HG02571 (cell line): ENCODE results near the gene FXYD6.
"Not testable (repeated sequence)": the region's sequence is repeated elsewhere in the genome, so short reads cannot be mapped to it uniquely, and the experiment has no call there.

Experiments
- ATAC-seq: cut with Tn5 transposase; IDR thresholded peaks from one replicate; pipeline ENCODE4 v1.9.1; 2021; ENCODE audit warnings: mild to moderate bottlenecking, moderate library complexity; ENCODE audit not compliant: unreplicated experiment

Gene FXYD6

DNA sequence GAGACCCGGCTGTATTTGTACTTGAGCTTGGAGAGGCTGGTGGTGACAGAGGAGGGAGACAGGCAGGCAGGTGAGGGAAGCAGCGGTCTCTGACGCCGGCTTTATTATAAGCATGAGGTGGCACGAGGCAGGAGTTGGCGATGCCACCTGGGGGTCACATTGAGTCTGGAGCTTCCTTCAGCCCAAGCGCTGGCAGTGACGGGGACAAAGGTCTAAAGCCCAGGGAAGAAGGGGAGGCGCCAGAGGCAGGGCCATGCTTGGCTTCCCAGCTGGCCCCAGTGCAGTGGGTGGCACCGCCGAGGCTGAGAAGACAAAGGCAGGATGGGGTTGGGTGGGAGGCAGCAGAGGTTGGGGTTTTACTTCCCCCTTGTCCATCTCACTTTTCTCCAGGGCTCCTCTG is 56.4 kb downstream of the FXYD6 start:
- ATAC-seq = no peak

DNA sequence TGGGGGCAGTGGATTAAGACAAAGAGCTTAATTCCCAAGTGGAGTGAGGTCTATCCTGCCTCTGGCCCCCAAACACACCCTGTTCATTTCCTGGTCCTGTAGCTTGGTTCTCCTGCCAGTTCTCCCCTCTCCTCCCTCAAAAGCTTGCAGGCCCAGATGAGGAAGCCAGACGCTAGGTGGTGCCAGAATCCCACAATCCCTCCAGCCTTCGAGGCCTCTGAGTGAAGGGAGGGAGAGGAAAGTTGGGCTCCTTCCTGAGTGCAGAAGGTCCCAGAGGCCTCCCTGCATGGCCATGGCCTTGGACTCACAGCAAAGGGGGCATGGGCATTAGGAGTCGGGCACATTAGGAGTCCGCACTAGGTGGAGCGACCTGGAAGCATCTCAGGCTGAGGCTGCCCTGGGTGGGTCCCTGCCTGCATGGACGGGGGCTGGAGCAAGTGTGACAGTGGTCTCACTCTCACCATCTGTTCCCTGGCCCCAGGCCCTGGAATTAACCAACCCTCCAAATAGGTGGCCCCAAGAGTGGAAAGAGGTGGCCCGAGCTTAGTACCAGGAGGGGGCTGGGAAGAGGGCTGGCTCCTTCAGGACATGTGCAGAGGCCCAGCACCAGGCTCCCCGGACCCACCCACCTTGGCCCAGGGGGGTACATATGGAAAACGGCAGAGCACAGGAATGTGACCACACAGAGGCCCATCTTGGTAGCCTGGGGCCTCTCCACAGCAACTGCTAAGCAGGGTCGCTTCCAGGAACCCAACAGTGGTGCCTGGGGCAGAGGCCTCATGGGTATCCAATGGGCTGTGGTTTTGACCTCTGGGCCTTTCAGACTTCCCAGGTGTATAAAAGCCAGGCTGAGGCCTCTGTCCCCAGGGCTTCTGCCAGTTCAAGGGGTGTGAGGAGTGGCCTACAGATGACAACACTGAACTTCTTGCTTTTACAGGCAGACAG is 57.1 kb downstream of the FXYD6 start:
- no peak for ATAC-seq

DNA sequence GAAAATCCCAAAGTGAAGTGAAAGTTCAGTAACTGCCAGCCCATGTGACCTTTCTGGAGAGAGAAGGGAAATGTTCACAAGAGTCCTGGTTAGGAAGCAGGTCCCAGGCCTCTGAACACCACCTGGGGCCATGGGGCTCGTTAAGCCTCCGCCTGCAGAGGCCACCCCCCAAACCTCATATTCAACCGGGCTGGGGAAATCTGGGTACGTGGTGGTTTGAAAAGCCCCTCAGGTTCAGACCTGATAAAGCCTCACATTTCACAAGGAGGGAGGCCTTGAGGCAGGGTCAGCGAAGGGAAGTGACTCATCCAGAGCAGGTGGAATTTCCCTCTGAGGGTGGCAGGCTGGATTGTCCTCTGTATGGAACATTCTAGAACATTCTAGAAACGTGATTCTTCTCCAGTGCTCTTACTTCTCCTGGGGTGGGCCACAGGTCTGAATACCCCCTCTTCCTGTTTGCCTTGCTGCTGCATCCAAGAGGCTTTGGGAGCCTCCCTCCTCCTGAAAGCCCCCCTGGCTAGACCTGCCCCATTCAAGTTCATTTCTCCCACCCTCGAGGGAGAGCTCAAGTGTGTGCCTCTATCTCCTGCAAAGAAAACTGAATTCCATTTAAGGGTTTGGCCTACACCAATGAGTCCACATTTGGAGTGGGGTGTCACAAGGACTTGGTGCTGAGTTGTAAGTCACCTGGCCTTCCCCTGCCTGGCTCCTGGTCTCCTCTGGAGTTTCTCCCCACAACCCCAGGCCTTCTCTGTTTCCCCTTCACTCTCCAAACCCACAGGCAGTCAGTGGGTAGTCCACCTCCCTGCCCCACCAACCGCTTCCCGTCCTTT is 58.2 kb downstream of the FXYD6 start:
- no peak for ATAC-seq

DNA sequence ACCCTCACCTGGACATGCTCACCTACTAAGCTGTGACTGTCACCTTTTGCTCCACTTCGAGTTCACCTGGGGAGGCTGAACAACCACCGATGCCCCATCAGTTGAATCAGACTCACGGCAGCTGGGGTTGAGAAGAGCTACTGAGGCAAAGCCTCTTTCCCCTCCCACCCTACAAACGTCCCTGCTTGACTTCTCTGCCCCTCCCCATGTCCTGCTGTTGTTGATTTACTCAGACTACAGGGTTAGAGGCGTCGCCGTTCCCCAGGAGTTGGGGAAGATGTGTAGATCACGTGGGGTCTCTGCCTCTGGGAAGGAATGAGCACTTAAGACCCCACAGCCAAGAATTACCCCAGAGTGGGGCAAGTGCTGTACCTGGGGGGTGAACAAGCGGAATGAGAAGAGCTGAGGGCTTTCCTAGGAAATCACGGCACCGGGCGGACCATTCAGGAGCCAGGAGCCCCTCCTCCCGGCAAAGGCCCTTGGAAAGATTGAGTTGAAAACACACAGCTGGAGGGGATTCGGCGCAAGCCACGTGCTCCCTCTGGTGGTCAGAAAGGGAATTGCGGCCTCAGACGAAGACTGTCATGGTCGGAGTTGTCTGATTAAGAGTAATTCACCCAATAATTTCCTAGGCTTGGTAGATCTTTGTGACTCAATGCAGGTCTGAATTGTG is 59.0 kb downstream of the FXYD6 start:
- no peak for ATAC-seq

DNA sequence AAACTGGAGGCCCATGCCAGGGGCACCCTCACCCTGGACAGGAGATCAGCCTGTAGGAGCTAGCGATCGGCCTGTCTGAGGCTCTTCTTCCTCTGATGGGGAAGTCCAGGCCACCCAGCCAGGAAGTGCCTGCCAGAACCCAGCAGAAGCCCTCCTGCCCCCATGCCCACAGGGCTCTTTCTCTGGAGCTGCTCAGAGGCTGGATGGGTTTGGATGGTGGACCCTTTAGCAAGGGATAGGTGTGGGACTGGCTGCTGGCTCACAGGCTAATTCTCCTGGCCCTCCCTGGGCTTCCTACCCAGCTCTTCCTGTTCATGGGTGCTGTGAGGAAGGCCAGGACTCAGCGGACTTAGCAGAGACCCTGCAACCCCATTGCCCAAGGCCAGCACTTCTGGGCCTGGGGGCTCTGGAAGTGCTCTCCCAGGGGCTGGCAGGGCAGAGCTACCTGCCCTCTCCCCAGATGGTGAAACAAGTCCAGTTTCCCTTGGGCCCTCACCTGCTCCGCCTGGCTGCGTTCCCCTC is 59.6 kb downstream of the FXYD6 start:
- ATAC-seq = no peak

DNA sequence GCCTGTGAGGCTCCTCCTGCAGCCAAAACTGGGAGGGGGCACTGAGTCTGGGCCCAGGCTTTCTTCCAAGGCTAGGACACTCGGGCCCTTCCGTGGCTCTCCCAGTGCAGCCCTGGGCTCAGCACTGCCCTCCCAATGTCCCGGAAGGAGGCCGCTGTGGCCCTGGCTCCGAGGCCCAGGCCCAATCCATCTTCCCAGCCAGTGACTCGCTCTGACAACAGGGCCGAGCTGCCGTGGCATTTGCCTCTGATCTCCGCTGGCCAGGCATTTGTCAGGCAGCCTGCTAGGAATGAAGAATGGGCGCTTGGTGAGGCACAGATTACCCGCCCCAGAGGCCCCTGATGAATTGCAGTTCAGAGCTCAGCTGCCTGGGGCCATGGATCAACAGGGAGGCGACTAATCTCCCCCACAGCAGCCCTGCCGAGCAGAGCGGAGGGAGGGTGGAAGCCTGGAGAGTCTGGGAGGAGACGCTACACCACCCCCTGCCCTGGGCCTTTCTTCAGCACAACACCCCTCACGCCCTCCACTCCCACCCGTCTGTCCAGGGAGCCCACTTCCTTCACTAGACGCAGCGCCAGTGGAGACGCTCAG is 60.2 kb downstream of the FXYD6 start:
- ATAC-seq = no peak

DNA sequence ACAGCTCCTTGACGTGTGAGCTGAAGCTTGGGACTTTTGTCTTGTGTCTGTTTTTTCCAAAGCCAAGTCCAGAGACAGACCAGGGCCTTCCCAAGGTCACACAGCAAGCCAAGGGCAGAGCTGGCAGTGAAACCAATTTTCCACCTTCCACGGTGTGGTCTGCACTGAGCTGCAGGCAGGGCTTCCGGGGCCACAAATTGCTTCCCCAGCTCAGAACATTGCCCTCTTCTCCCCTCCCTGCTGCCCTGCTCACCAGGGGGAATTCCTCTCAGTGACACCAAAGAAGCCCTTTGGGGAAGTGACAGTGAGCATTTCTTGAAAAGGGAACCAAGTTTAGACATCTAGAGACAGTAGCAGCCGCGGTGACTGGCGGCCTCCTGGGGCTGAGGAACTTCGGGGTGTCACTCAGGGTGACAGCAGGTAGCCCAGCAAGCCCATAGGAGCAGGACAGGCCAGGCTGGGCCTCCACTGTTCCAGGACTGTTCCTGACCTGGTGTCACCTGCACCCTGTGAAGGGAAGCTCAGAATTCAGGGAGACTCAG is 61.1 kb downstream of the FXYD6 start:
- ATAC-seq = peak; percentile 69

DNA sequence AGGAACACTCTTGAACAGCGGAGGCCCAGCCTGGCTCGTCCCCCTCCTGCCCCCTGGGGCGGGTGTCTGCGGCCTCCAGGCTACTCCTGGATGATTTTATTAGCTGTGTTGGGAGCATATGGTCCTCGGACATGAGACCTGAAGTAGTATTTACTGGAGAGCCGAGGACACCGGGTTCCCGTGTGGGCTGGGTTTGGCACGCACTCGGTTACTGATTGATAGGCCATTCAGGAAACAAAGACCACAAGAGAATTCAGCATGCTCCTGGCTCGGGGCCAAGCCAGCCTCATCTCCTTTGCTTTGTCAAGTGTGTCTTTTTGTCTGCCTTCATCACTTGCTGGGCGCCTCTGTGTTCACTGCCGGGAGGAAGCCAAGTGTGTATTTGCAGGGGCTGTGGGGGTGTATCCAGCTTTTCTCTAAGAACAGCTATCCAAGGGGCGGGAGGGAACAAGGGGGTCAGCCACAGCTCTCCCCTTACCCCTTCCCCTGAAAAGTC is 61.6 kb downstream of the FXYD6 start:
- peak; percentile 41 for ATAC-seq

DNA sequence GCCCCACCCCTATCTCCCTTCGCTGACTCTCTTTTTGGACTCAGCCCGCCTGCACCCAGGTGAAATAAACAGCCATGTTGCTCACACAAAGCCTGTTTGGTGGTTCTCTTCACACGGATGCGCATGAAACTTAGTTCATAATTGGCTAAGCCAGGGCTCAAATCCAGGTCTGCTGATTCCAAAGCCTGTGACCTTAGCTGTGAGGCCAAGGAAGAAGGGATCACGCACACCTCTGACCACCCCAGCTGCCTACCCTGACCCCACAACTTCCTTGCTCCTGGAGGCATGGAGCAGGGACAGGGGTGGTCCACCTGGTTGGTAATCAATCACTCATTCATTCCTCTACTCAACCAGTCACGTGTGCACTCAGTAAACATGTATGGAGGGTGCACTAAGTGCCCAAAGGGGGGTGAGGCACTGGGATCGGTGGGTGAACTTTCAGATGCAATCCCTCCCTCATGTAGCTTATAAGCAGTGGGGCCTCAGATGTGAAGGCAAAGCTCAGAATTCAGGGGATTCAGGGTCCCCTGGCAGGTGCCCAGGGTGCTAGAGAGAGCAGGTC is 62.2 kb downstream of the FXYD6 start:
- no peak for ATAC-seq

DNA sequence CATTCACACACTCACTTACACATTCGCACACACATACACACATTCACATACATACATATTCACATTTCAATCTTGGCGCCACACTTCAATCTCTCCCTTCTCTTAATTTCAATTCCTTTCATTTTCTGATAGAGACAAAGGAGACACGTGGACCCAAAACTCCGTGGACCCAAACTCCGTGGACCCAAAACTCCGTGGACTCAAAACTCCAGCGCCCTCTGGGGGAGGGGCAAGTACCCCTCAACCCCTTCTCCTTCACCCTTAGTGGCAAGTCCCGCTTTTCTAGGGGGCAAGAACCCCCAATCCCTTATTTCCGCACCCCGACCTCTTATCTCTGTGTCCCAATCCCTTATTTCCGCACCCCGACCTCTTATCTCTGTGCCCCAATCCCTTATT is 66.4 kb downstream of the FXYD6 start:
- ATAC-seq = not testable (repeated sequence)

DNA sequence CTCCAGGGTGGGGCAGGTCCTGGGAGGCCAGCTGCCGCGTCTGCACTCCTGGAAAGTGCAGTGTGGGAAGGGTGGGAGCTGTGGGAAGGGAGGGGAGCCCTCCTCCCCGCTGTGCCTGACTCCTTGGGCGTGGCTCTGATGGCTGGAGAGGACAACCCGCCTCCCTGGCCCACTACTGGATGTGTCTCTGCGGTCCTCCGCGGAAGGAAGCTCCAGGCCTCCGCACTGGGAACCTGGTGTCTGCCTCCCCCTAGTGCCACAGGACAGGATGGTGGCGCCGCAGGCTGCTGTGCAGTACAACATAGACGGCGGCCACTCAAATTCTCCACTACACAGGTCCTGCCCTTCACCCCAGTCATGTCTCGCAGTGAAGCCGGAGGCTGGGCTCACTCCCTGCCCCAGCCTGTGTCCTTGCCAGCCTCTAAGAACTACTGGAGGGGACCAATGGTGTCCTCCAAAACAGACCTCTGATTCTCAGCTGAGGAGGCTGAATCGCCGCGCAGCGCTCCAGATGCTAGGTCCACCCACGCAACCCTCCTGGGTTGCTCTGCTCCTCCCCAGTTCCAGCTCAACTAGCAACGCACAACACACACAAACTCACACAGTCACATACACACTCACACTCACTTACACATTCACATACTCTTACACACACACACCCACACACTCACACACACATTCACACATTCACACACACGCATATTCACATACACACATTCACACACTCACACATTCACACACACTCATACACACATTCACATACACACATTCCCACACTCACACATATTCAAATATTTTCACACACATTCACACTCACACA is 67.0 kb downstream of the FXYD6 start:
- ATAC-seq = no peak

DNA sequence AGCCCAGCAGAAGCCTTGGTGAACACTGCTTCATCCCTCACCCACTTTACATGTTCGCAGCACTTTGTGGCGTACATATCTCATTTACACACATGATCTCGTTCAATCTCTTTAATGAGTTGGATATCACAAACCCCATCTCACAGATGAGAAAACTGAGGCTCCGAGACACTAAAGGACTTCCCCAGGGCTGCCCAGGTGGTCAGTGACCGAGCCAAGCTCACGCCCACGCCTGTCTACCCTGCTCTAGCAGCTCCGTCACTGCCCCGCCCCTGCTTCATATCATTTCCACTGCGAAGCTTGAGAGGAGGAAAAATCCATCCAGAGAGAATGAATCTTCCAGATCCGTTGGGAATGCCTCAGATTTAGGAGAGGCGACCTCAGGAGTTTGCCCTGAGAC is 67.7 kb downstream of the FXYD6 start:
- no peak for ATAC-seq

DNA sequence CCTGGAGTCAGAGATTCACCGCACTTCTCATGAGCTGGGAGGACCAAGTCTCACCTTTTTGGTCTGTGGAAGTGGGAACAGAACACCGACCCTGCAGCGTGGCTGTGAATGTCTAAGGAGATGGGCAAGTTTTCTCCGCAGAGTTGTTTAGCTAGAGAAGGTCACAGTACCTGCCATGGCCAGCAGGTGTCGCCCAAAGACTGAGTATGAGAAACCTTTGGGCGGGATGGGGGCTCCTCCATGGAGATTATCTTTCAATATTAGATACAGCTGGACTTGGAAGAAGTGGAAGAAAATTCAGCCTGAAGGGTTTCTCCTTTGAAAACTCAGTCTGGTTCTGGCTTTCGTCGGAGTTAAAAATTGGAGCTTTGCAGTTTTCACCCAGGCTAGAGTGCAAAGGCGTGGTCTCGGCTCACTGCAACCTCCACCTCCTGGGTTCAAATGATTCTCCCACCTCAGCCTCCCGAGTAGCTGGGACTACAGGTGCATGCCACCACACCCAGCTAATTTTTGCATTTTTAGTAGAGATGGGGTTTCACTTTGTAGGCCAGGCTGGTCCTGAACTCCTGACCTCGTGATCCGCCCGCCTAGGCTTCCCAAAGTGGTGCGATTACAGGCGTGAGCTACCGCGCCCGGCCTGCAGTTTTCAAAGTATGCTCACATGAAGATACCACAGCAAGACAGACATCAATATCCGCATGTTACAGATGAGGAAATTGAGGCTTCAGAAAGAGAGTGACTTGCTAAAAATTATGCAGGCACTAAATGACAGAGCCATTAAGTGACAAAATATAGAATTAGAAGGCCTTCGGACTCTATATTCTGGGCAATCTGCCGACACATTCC is 68.8 kb downstream of the FXYD6 start:
- no peak for ATAC-seq

DNA sequence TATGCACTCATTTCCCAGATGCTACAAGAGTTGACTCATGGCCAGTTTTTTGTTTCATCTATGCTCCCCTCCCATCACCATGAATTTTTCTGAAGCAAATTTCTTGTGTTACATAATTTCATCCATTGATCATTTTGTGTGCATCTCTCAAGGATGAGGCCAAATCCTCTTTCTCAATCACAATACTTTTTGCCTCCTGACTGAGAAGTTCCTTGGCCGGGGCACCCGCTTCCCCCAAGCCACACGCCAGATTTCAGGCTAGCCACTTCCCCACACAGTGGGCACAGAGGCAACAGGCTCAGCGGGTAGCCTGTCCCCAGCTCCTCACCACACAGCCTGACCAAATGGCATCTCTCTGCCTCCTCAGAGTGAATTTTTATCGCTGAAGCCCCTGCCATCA is 69.6 kb downstream of the FXYD6 start:
- no peak for ATAC-seq

DNA sequence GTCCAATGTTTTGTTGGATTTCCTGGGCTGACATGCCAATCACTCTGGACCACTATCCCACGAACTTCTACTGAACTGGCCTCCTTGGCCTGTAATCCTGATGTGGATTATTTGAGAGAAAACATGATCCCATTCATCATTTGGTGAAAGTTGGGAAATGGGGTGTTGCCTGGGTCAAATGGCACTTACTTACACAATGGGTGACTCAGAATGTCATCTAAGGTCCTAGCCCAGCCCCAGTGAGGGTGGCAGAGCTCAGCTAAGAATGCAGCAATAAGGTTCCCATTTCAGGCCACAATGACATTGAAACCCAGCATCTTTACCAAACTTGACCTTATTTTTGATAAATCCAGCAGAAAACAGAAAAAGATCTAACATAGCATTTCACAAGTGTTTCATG is 71.4 kb downstream of the FXYD6 start:
- no peak for ATAC-seq

DNA sequence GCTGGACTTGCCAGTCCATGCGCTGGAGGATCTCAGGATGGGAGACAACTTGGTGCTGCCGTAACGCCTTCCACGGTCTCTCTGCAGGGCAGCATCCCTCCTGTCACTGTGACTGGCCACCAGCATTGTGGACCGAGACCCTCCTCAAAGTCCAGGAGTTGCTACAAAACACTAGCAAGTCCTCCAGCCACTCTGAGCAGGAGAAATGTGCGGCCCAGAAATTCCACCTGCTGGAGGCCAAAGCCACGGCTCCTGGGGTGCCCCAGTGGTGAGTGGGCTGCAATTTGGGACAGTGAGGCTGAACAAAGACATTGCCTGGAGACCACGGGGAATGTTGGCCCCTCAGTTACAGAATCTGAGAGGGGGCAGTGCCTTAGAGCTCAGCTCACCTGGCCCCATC is 72.6 kb downstream of the FXYD6 start:
- no peak for ATAC-seq

DNA sequence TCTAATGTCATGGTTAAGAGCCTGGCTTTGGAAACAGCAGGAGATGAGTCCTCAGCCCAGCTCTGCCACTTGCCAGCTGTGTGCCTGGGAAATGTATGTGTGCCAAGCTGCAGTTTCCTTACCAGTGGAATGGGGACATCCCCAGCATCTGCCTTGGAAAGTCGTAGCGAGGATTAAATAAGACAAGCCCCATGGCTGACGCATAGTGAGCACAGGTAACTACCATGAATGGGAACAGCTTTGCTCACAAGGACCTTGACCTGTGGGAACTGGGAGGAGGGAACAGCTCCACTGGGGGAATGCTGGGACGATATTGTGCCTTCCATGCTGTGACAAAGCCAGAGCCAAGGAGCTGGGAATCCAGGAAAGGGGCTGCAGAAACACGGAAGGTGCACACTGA is 76.8 kb downstream of the FXYD6 start:
- ATAC-seq = no peak

DNA sequence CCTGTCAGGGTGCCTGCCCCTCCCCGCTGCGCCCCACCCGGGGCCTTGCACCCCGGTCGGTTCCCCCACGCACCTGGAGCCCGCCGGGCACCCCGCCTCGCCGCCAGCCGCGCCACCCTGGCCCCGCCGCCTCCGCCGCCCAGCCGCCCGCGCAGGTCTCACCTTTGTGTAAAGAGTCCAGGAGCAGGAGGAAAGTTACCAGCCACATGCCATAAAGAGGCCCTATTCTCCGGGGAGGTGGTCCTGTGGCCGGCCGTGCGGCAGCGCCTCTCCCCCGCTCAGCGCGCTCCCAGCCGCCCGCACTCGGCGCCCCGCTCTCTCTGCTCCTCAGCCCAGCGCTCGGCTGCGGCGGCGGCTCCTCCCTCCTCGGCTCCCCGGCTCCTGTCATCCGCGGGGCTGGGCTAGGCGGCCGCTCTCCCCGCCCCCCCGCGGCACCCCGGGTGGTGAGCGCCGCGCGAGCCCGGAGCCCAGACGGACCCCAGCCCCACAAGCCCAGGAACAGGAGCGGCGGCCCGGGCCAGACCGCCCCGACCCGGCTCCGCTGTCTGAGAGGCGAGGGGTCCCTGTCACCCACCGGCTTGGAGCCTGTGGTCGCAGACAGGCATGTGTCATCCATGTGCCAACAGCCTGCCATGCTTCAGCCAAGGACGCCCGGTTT is 79.5 kb downstream of the FXYD6 start, which contains the start of gene DSCAML1:
DSCAML1 (minus strand) TSS at position 345 of the 658 bp plus-strand sequence; CDS start at position 208, 137 bp downstream.
- no peak for ATAC-seq
